ENCODE results near the gene CAST. TPM values are rescaled to one million over a fixed set of nuclear protein-coding genes. Genes with fewer than 3 reads are reported as not detected.

Gene CAST
- total and polyA plus RNA-seq, 4 experiments from 2014 or later, result 24.0 to 207 (median 147) TPM

- Mint-ChIP-seq H3K27me3 (no peaks in the 10 kb centered on the region), H3K27ac (peak overlapping the region in 2 of 7 donors; percentile 28 to 81), H3K4me1 (peaks cover under 1 to 8% (median 4%) of the 10 kb centered on the region in 4 donors), H3K9me3 (peaks cover 0 to 2% (median 0%) of the 10 kb centered on the region in 8 donors), H3K36me3 (peaks cover 67 to 92% of the 10 kb centered on the region in 2 donors), H3K4me3 (no peak overlapping the region)
- H3K4me3 ChIP-seq (ENCODE audit: low read length in 2 of 2), result no peak overlapping the region
- H3K27ac ChIP-seq (ENCODE audit: low read depth, low read length), result no peak overlapping the region
- POLR2A ChIA-PET (ENCODE audit: partially characterized antibody), result interaction anchor here (1.3 to 2.9 kb wide), 2 partner anchors 11 to 31 kb away, joined by 5 to 10 read pairs; partner anchors contain the start of gene ERAP1
- no peak for DNase-seq
- H3K9me3 ChIP-seq (ENCODE audit: control insufficient read depth in 1 of 2, low read length in 2 of 2), result no peaks in the 10 kb centered on the region
- intact Hi-C loops (cut with micrococcal nuclease), result no loop called here
- H3K4me1 ChIP-seq (ENCODE audit: insufficient read depth, low read length), result peaks cover under 1% of the 10 kb centered on the region
- CTCF ChIA-PET (ENCODE audit: partially characterized antibody), result interaction anchor here (0.6 to 1.5 kb wide), 3 partner anchors 12 to 162 kb away, joined by 3 to 4 read pairs (median 4); no protein-coding TSS in a partner anchor
- H3K27me3 ChIP-seq (ENCODE audit: insufficient read depth, low read length), result no peaks in the 10 kb centered on the region
- H3K36me3 ChIP-seq (ENCODE audit: insufficient read depth, low read length), result peaks cover 57% of the 10 kb centered on the region
Measured at GRCh38 chr5:96776621-96777020, 114.4 kb downstream of the CAST start.

- peaks cover 0 to 2% (median 0%) of the 10 kb centered on the region in 8 donors for H3K9me3 Mint-ChIP-seq
- no peaks in the 10 kb centered on the region for H3K27me3 Mint-ChIP-seq
- peaks cover 70 to 91% of the 10 kb centered on the region in 2 donors for H3K36me3 Mint-ChIP-seq
- no peak for DNase-seq
- ChIA-PET POLR2A (ENCODE audit: partially characterized antibody) (interaction anchor here (2.9 kb wide), 1 partner anchor 30 kb away, joined by 10 read pairs; the partner anchor contains the start of gene ERAP1), CTCF (ENCODE audit: partially characterized antibody) (interaction anchor here (2.9 kb wide), 1 partner anchor 12 kb away, joined by 9 read pairs; no protein-coding TSS in a partner anchor)
- no peaks in the 10 kb centered on the region for H3K9me3 ChIP-seq (ENCODE audit: control insufficient read depth in 1 of 2, low read length in 2 of 2)
- intact Hi-C loops (cut with micrococcal nuclease), result no loop called here
- no peak overlapping the region for H3K4me3 Mint-ChIP-seq
- peak overlapping the region in 5 of 7 donors; percentile 53 to 82 (median 64) for H3K27ac Mint-ChIP-seq
- H3K27me3 ChIP-seq (ENCODE audit: insufficient read depth, low read length), result no peaks in the 10 kb centered on the region
- no peak overlapping the region for H3K4me3 ChIP-seq (ENCODE audit: low read length in 2 of 2)
- peaks cover 0 to 6% (median 1%) of the 10 kb centered on the region in 4 donors for H3K4me1 Mint-ChIP-seq
- H3K27ac ChIP-seq (ENCODE audit: low read depth, low read length), result no peak overlapping the region
- peaks cover 67% of the 10 kb centered on the region for H3K36me3 ChIP-seq (ENCODE audit: insufficient read depth, low read length)
- no peaks in the 10 kb centered on the region for H3K4me1 ChIP-seq (ENCODE audit: insufficient read depth, low read length)
Measured at GRCh38 chr5:96778409-96778808, 116.2 kb downstream of the CAST start.

GRCh38 chr5:96780626-96781025, 118.5 kb downstream of the CAST start:
- Mint-ChIP-seq H3K9me3 (peaks cover 0 to 1% (median 0%) of the 10 kb centered on the region in 8 donors), H3K27ac (peak overlapping the region; percentile 17 to 90 (median 63)), H3K36me3 (peaks cover 64 to 90% of the 10 kb centered on the region in 2 donors), H3K4me1 (peaks cover 0 to 8% (median 1%) of the 10 kb centered on the region in 4 donors), H3K27me3 (no peaks in the 10 kb centered on the region), H3K4me3 (no peak overlapping the region)
- Histone ChIP-seq H3K27ac (ENCODE audit: low read depth, low read length) (no peak overlapping the region), H3K9me3 (ENCODE audit: control insufficient read depth in 1 of 2, low read length in 2 of 2) (no peaks in the 10 kb centered on the region), H3K4me3 (ENCODE audit: low read length in 2 of 2) (no peak overlapping the region), H3K4me1 (ENCODE audit: insufficient read depth, low read length) (no peaks in the 10 kb centered on the region), H3K36me3 (ENCODE audit: insufficient read depth, low read length) (peaks cover 63% of the 10 kb centered on the region), H3K27me3 (ENCODE audit: insufficient read depth, low read length) (no peaks in the 10 kb centered on the region)
- intact Hi-C loops (cut with micrococcal nuclease), result no loop called here
- no peak for DNase-seq
- CTCF ChIA-PET (ENCODE audit: partially characterized antibody), result interaction anchor here (0.7 to 2.9 kb wide), 8 partner anchors 8 to 40 kb away, joined by 3 to 9 read pairs (median 4); partner anchors contain the start of gene ERAP1
- POLR2A ChIA-PET (ENCODE audit: partially characterized antibody), result interaction anchor here (0.8 to 1.0 kb wide), 2 partner anchors 14 to 37 kb away, joined by 3 read pairs; no protein-coding TSS in a partner anchor

GRCh38 chr5:96781031-96781971, 119.1 kb downstream of the CAST start:
- H3K27me3 ChIP-seq (ENCODE audit: insufficient read depth, low read length), result no peaks in the 10 kb centered on the region
- H3K4me3 ChIP-seq (ENCODE audit: low read length in 2 of 2), result no peak overlapping the region
- Mint-ChIP-seq H3K27ac (peak overlapping the region in 5 of 7 donors; percentile 24 to 90 (median 51)), H3K4me1 (peaks cover 0 to 8% (median 1%) of the 10 kb centered on the region in 4 donors), H3K9me3 (no peaks in the 10 kb centered on the region), H3K36me3 (peaks cover 64 to 90% of the 10 kb centered on the region in 2 donors), H3K27me3 (no peaks in the 10 kb centered on the region), H3K4me3 (no peak overlapping the region)
- ChIA-PET CTCF (ENCODE audit: partially characterized antibody) (interaction anchor here (0.7 to 2.9 kb wide), 9 partner anchors 9 to 152 kb away, joined by 3 to 9 read pairs (median 4); partner anchors contain the start of gene ERAP1), POLR2A (ENCODE audit: partially characterized antibody) (interaction anchor here (0.8 kb wide), 1 partner anchor 38 kb away, joined by 3 read pairs; no protein-coding TSS in a partner anchor)
- no peaks in the 10 kb centered on the region for H3K4me1 ChIP-seq (ENCODE audit: insufficient read depth, low read length)
- DNase-seq, result no peak
- intact Hi-C loops (cut with micrococcal nuclease), result no loop called here
- no peak overlapping the region for H3K27ac ChIP-seq (ENCODE audit: low read depth, low read length)
- H3K9me3 ChIP-seq (ENCODE audit: control insufficient read depth in 1 of 2, low read length in 2 of 2), result no peaks in the 10 kb centered on the region
- peaks cover 63% of the 10 kb centered on the region for H3K36me3 ChIP-seq (ENCODE audit: insufficient read depth, low read length)

- ChIA-PET POLR2A (ENCODE audit: partially characterized antibody) (no interaction called here), CTCF (ENCODE audit: partially characterized antibody) (no interaction called here)
- Mint-ChIP-seq H3K4me1 (peaks cover 0 to 7% (median 1%) of the 10 kb centered on the region in 4 donors), H3K36me3 (peaks cover 55 to 88% of the 10 kb centered on the region in 2 donors), H3K9me3 (no peaks in the 10 kb centered on the region), H3K4me3 (no peak overlapping the region), H3K27me3 (no peaks in the 10 kb centered on the region), H3K27ac (peak overlapping the region in 2 of 7 donors; percentile 3 to 44)
- Histone ChIP-seq H3K27ac (ENCODE audit: low read depth, low read length) (no peak overlapping the region), H3K4me1 (ENCODE audit: insufficient read depth, low read length) (no peaks in the 10 kb centered on the region), H3K27me3 (ENCODE audit: insufficient read depth, low read length) (no peaks in the 10 kb centered on the region), H3K4me3 (ENCODE audit: low read length in 2 of 2) (no peak overlapping the region), H3K9me3 (ENCODE audit: control insufficient read depth in 1 of 2, low read length in 2 of 2) (no peaks in the 10 kb centered on the region), H3K36me3 (ENCODE audit: insufficient read depth, low read length) (peaks cover 69% of the 10 kb centered on the region)
- intact Hi-C loops (cut with micrococcal nuclease), result no loop called here
- no peak for DNase-seq
Measured at GRCh38 chr5:96783326-96783725, 121.2 kb downstream of the CAST start.

- ChIA-PET CTCF (ENCODE audit: partially characterized antibody) (interaction anchor here (1.0 to 2.7 kb wide), 3 partner anchors 15 to 376 kb away, joined by 4 to 10 read pairs (median 7); no protein-coding TSS in a partner anchor), POLR2A (ENCODE audit: partially characterized antibody) (interaction anchor here (2.2 kb wide), 1 partner anchor 22 kb away, joined by 12 read pairs; the partner anchor contains the start of gene ERAP1)
- no peaks in the 10 kb centered on the region for H3K27me3 ChIP-seq (ENCODE audit: insufficient read depth, low read length)
- peak overlapping the region; percentile 20 to 78 (median 72) for H3K27ac Mint-ChIP-seq
- peaks cover 72% of the 10 kb centered on the region for H3K36me3 ChIP-seq (ENCODE audit: insufficient read depth, low read length)
- H3K9me3 Mint-ChIP-seq, result no peaks in the 10 kb centered on the region
- intact Hi-C loops (cut with micrococcal nuclease), result loop anchor here (5.0 kb wide), 1 partner anchor 37 kb away; no protein-coding TSS in a partner anchor
- H3K27ac ChIP-seq (ENCODE audit: low read depth, low read length), result no peak overlapping the region
- H3K4me1 ChIP-seq (ENCODE audit: insufficient read depth, low read length), result no peaks in the 10 kb centered on the region
- no peaks in the 10 kb centered on the region for H3K9me3 ChIP-seq (ENCODE audit: control insufficient read depth in 1 of 2, low read length in 2 of 2)
- H3K4me3 ChIP-seq (ENCODE audit: low read length in 2 of 2), result no peak overlapping the region
- peaks cover 59 to 88% of the 10 kb centered on the region in 2 donors for H3K36me3 Mint-ChIP-seq
- no peak for DNase-seq
- no peak overlapping the region for H3K4me3 Mint-ChIP-seq
- peaks cover 5 to 12% (median 6%) of the 10 kb centered on the region in 4 donors for H3K4me1 Mint-ChIP-seq
- no peaks in the 10 kb centered on the region for H3K27me3 Mint-ChIP-seq
Measured at GRCh38 chr5:96785326-96786109, 123.3 kb downstream of the CAST start.
